K562 (cell line): ENCODE data around the gene ZNF726. TPM values are rescaled to one million over a fixed set of nuclear protein-coding genes. Genes with fewer than 3 reads are reported as not detected.
"Not testable (repeated sequence)": the region's sequence is repeated elsewhere in the genome, so short reads cannot be mapped to it uniquely, and the experiment has no call there.

ENCODE experiments used
- ATAC-seq: fragments of 200-7000 bp; cut with Tn5 transposase; 3 replicates; pipeline ENCODE4 v1.9.1; 2020; ENCODE audit warnings: moderate library complexity
- BruUV-seq: library from RNA; stranded (reverse); fragments of 400-500 nt; replicated peaks from 2 replicates; lab custom pipeline; 2021; lab: Mats Ljungman, UMichigan
- CTCF ChIA-PET: fragments of 300-600 bp; formaldehyde crosslinking; extraction: SDS; loops from one replicate; lab custom pipeline; 2021; ENCODE audit warnings: low intra/inter-chr PET ratio; lab: Yijun Ruan, JAX
- POLR2A ChIA-PET: fragments of 300-600, 350-650 bp; sonication (Branson Sonifier 250); formaldehyde crosslinking; extraction: SDS; loops from one replicate; lab custom pipeline; 2021; ENCODE audit warnings: antibody characterized with exemption, inconsistent platforms; lab: Yijun Ruan, JAX
- DNase-seq, 4 experiments: peaks; one replicate each; pipeline versions ENCODE4 v3.0.0 to v3.0.0-alpha.2; 2011 to 2018; ENCODE audit warnings: low spot score in 3 of 4, mixed read lengths in 3 of 4; ENCODE audit errors: extremely low read depth in 1 of 4
- FAIRE-seq: peaks from 2 replicates; lab custom pipeline; 2011; peaks lifted over from hg19 to GRCh38; lab: Jason Lieb, UNC
- H2AFZ ChIP-seq: 2 replicates; pipeline ENCODE4 v1.6.0; 2011; ENCODE audit warnings: low read depth, low read length, control low read depth, inconsistent platforms
- H3K27ac ChIP-seq: fragments of 200-600 bp; 3 replicates; pipeline ENCODE4 v1.8.0; 2011; ENCODE audit warnings: low read depth, mild to moderate bottlenecking, control low read depth, inconsistent platforms, low read length, moderate library complexity, mixed read lengths; ENCODE audit errors: extremely low read depth
- H3K27me3 ChIP-seq, 2 experiments: fragments of 300-600 bp in 1 of 2; 2 replicates in 1 of 2; 3 replicates in 1 of 2; pipeline versions ENCODE4 v1.6.0 to v1.8.0; 2011; ENCODE audit warnings: inconsistent platforms in 2 of 2, low read length in 2 of 2, mild to moderate bottlenecking in 1 of 2, mixed read lengths in 1 of 2, moderate library complexity in 1 of 2; ENCODE audit not compliant: control insufficient read depth in 2 of 2, insufficient read depth in 2 of 2
- H3K36me3 ChIP-seq: fragments of 300-600 bp; 3 replicates; pipeline ENCODE4 v1.8.0; 2011; ENCODE audit warnings: mild to moderate bottlenecking, low read length, inconsistent platforms; ENCODE audit not compliant: control insufficient read depth, insufficient read depth
- H3K4me1 ChIP-seq, 2 experiments: fragments of 200-600 bp in 1 of 2; replicated peaks in 1 of 2; 2 replicates in 1 of 2; 3 replicates in 1 of 2; pipeline versions ENCODE4 v1.5.1 to v1.8.0; 2011; ENCODE audit warnings: inconsistent platforms in 2 of 2, low read length in 2 of 2, mild to moderate bottlenecking in 1 of 2, mixed read lengths in 1 of 2, moderate library complexity in 1 of 2; ENCODE audit not compliant: control insufficient read depth in 2 of 2, insufficient read depth in 2 of 2
- H3K4me2 ChIP-seq: 2 replicates; pipeline ENCODE4 v1.6.1; 2011; ENCODE audit warnings: low read length, control low read depth, inconsistent platforms, mixed read lengths; ENCODE audit not compliant: insufficient read depth
- H3K4me3 ChIP-seq: fragments of 200-600 bp; sonication (generic), shearing (Covaris generic); 2 replicates; pipeline ENCODE4 v1.5.1; 2016; ENCODE audit warnings: control low read depth, inconsistent platforms
- H3K79me2 ChIP-seq: fragments of 200-600 bp; 3 replicates; pipeline ENCODE4 v1.8.0; 2011; ENCODE audit warnings: low read length, inconsistent platforms; ENCODE audit not compliant: control insufficient read depth, insufficient read depth
- H3K9ac ChIP-seq, 2 experiments: 2 replicates each; pipeline versions ENCODE4 v1.6.0 to v1.6.1; 2011; ENCODE audit warnings: low read depth in 2 of 2, low read length in 2 of 2, control low read depth in 1 of 2, inconsistent platforms in 1 of 2, mild to moderate bottlenecking in 1 of 2, mixed read lengths in 1 of 2; ENCODE audit not compliant: insufficient read depth in 1 of 2
- H3K9me1 ChIP-seq: one replicate; pipeline ENCODE4 v1.6.0; 2011; ENCODE audit warnings: inconsistent platforms, mild to moderate bottlenecking, low read length, moderate library complexity; ENCODE audit not compliant: control insufficient read depth, insufficient read depth
- H3K9me3 ChIP-seq: replicated peaks from 2 replicates; pipeline ENCODE4 v1.5.1; 2011; ENCODE audit warnings: low read depth, low read length, inconsistent platforms; ENCODE audit not compliant: control insufficient read depth, insufficient read depth
- H4K20me1 ChIP-seq: replicated peaks from 2 replicates; pipeline ENCODE4 v1.6.1; 2011; ENCODE audit warnings: low read length, inconsistent platforms, mixed read lengths; ENCODE audit not compliant: control insufficient read depth, insufficient read depth
- CREBBP ChIP-seq: IDR thresholded peaks from one replicate; pipeline ENCODE4 v1.6.1; 2012; ENCODE audit warnings: low read depth, mild to moderate bottlenecking, control low read depth, inconsistent platforms, low read length
- HDAC6 ChIP-seq: IDR thresholded peaks from 2 replicates; pipeline ENCODE4 v1.6.1; 2012; ENCODE audit warnings: low read depth, mild to moderate bottlenecking, control low read depth, inconsistent platforms, low read length, moderate library complexity
- ZFP36 ChIP-seq: fragments of 150-350 bp; IDR thresholded peaks from 2 replicates; pipeline ENCODE4 v1.6.1; 2018; ENCODE audit warnings: low read length, low read depth; ENCODE audit not compliant: partially characterized antibody
- WGBS: fragments of 100-300 bp; shearing (Covaris generic); methylation state at CpG from one replicate; pipeline ENCODE4 v1.1.6; 2016; ENCODE audit warnings: low coverage, mixed read lengths; ENCODE audit not compliant: insufficient coverage; ENCODE audit errors: missing lambda C conversion rate; 5-methylcytosine and 5-hydroxymethylcytosine counted together
- in situ Hi-C: fragments of 300-500 bp; cut with MboI; formaldehyde crosslinking; loops from 4 replicates; pipeline ENCODE4 v1.15.0; 2018; ENCODE audit warnings: inconsistent platforms, mixed read lengths
- intact Hi-C: fragments of 100-400 bp; cut with micrococcal nuclease; formaldehyde crosslinking; loops from 2 replicates; pipeline ENCODE4 v1.14.2; 2022
- polyA plus RNA-seq, 8 experiments: library from polyadenylated mRNA; depleted of rRNA in 4 of 8; stranded (reverse) in 5 of 8; unstranded in 3 of 8; fragments of >200 nt; fragmentation: Nextera tagmentation in 2 of 8; fragmentation: Illumina TruSeq in 1 of 8; extraction: Ambion mirVana in 2 of 8; extraction: Trizol in 1 of 8; gene quantifications; 2 replicates each; pipeline versions ENCODE4 v1.2.1 to v1.2.3, GENCODE V29; 2011 to 2014; ENCODE audit warnings: inconsistent platforms in 1 of 8, missing spikeins in 1 of 8
- total RNA-seq, 7 experiments: library from RNA; depleted of rRNA in 6 of 7; stranded (reverse); fragments of >200 nt in 6 of 7; fragmentation: Illumina TruSeq in 2 of 7; extraction: Trizol in 2 of 7; gene quantifications; 2 replicates each; pipeline versions ENCODE4 v1.2.1 to v1.2.3, GENCODE V29; 2011 to 2021; ENCODE audit warnings: low replicate concordance in 1 of 7
- TF ChIP-seq, protein P1 (sequence below): fragments of 200-800 bp; sonication (Bioruptor generic); IDR thresholded peaks from 2 replicates; pipeline ENCODE4 v1.6.1; 2017; ENCODE audit warnings: missing genetic modification characterization, missing compliant biosample characterization

The ZNF726 gene
- total and polyA plus RNA-seq, 9 of the 15 experiments (the other 6 are each of a cell fraction or from before 2014, with no cell fraction given): 8.6 to 20.8 (median 14.6) TPM

DNA sequence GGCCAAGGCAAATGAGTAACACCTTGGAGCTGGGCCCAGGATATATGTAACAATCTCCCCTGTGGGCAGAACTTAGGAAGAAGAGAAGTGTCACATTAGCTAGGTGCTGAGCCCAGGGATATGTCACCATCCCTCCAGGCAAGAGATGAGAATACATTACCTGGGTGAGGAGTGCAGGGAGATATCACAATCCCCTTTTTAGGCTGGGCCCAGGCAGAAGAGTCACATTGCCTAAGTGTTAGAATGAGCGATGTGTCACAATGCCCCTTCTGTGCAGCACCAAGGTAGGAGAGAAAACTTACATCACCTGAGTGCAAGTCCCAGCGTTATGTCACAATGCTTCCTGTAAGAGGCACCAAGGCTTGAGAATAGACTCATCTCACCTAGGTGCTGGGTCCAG is 60.3 kb downstream of the ZNF726 start (continued):
- TF ChIP-seq ZFP36 (no peak), CREBBP (no peak), HDAC6 (no peak)
- TF ChIP-seq, protein P1, sequence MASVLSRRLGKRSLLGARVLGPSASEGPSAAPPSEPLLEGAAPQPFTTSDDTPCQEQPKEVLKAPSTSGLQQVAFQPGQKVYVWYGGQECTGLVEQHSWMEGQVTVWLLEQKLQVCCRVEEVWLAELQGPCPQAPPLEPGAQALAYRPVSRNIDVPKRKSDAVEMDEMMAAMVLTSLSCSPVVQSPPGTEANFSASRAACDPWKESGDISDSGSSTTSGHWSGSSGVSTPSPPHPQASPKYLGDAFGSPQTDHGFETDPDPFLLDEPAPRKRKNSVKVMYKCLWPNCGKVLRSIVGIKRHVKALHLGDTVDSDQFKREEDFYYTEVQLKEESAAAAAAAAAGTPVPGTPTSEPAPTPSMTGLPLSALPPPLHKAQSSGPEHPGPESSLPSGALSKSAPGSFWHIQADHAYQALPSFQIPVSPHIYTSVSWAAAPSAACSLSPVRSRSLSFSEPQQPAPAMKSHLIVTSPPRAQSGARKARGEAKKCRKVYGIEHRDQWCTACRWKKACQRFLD (CRISPR knock-in tag): no peak

DNA sequence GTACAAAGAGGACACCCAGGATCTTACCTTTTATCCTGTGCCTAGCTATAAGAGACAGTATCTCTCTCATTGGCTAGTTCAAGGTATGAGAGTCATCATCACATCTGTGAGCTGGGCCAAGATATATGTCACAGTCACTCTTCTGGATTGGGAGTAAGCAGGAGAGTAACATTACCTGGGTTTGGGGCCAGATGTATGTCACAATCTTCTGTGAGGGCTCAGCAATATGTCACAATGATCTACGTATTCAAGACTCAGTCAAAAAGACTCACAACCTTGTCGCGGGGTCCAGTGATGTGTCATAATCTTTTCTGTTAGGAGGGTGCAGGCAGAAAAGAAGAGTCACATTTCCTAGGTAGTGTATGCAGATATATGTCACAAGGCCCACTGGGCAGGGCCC is 61.9 kb downstream of the ZNF726 start:
- H3K4me1 ChIP-seq, H3K9me3 ChIP-seq, DNase-seq, H3K4me2 ChIP-seq, BruUV-seq, H2AFZ ChIP-seq, H3K4me3 ChIP-seq, in situ Hi-C loops, CTCF ChIA-PET, FAIRE-seq, H3K9me1 ChIP-seq, POLR2A ChIA-PET, H3K9ac ChIP-seq, intact Hi-C loops, ATAC-seq, H4K20me1 ChIP-seq, H3K36me3 ChIP-seq, H3K27me3 ChIP-seq, H3K79me2 ChIP-seq, H3K27ac ChIP-seq: not testable (repeated sequence)
- WGBS: 3% methylated on average over 3 of the region's 3 CpGs

DNA sequence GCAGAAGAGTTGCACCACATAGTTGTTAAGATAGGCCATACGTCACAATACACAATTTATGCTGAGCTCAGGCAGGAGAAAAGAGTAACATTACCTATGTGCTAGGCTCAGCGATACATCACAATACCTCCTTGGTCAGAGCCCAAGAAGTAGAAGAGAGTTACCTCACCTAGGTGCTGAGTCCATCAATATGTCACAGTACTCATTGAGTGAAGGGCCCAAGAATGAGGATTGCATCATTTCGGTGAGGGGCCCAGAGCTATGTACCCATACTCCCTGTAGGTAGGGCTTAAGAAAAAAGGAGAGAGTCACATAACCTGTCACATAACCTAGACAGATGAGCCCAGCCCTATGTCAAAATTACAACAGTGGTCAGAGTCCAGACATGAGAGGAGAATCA is 62.6 kb downstream of the ZNF726 start:
- H3K36me3 ChIP-seq, H3K27me3 ChIP-seq, H3K9me1 ChIP-seq, H3K27ac ChIP-seq, ATAC-seq, H3K79me2 ChIP-seq, FAIRE-seq, H3K9ac ChIP-seq, intact Hi-C loops, H3K4me3 ChIP-seq, H3K4me2 ChIP-seq, DNase-seq, BruUV-seq, H3K4me1 ChIP-seq, H4K20me1 ChIP-seq, CTCF ChIA-PET, H3K9me3 ChIP-seq, POLR2A ChIA-PET, H2AFZ ChIP-seq, in situ Hi-C loops: not testable (repeated sequence)
- WGBS: 0% methylated on average over 1 of the region's 3 CpGs
